ENCODE data around the gene AGBL3. TPM values are rescaled to one million over a fixed set of nuclear protein-coding genes. Genes with fewer than 3 reads are reported as not detected.

The AGBL3 gene
- total and polyA plus RNA-seq, 2 of the 8 experiments (the other 6 are each of a cell fraction or from before 2014, with no cell fraction given): 1.1 to 1.9 TPM

- TF ChIP-seq E2F6 (IDR thresholded peaks at IDR 0.05) (no peak), HDAC2 (IDR thresholded peaks at IDR 0.05; ENCODE audit: borderline replicate concordance in 1 of 2, low read depth in 2 of 2, low read length in 2 of 2) (no peak), EP300 (IDR thresholded peaks at IDR 0.05; ENCODE audit: borderline replicate concordance in 1 of 2, low read depth in 2 of 2, low read length in 2 of 2) (no peak), TAF1 (IDR thresholded peaks at IDR 0.05; ENCODE audit: low read depth, low read length) (no peak), BRCA1 (IDR thresholded peaks at IDR 0.05; ENCODE audit: low read depth, low read length) (no peak), BCL11A (IDR thresholded peaks at IDR 0.05; ENCODE audit: low read depth in 2 of 2, low read length in 2 of 2) (no peak), CTCF (IDR thresholded peaks at IDR 0.05; ENCODE audit: control extremely low read depth in 1 of 3, insufficient read depth in 1 of 3, low read depth in 1 of 3, low read length in 3 of 3) (no peak), NANOG (IDR thresholded peaks at IDR 0.05; ENCODE audit: insufficient read depth, low read depth, low read length, poor library complexity, severe bottlenecking) (no peak), MAFK (IDR thresholded peaks at IDR 0.05; ENCODE audit: low read depth, low read length) (no peak), POU5F1 (IDR thresholded peaks at IDR 0.05; ENCODE audit: low read depth, low read length) (no peak)
Observed at GRCh38 chr7:135181261-135181928, 195.1 kb downstream of the AGBL3 start (continued).

All from H1 (cell line).